ENCODE measurements around the gene KBTBD2.
"Not testable (repeated sequence)": the region's sequence is repeated elsewhere in the genome, so short reads cannot be mapped to it uniquely, and the experiment has no call there.

The KBTBD2 gene

DNA sequence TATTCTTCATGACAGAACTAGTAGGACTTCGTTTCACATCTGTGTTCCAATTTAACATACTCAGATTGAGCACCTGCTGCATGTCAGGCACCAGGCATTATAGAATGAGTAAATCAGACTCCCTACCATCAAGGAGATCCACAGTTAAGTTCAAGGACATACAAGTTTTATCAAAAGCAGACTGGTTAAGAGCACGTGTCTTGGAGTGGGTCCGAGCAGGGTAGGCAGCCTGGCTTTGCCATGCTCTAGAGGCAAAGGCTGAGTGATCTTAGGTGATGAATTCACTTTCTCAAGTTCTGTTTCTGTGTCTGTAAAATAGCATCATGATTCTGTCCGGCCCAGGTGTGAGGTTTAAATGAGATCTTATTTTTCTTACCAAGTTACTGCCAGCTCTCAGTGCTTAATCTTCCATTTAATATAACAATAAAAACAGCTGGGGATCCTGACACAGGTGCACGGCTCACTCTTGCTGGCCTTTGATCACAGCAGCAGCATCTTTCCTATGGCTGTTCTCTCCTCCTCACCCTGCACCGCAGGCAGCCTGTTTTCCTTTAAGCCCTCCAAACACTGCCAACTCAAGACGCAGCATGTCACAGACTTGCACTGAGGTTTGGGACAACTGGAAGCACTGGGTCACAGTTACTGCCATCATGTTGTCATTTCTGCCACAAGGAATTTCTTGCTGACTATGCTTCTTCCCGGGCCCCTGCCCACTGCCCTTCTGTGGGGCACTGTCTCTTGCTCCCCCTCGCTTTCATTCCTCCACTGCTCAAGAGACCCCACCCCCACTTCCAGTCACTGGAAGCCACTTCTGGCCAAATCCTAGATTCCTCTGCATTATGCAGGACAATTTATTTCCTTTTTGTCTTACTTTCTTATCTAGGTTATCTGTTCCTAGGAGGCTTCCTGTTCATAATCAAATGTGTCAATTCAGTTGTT is 35.5 kb downstream of the KBTBD2 start:
- DNase-seq (ENCODE audit: low spot score) = not testable (repeated sequence)

DNA sequence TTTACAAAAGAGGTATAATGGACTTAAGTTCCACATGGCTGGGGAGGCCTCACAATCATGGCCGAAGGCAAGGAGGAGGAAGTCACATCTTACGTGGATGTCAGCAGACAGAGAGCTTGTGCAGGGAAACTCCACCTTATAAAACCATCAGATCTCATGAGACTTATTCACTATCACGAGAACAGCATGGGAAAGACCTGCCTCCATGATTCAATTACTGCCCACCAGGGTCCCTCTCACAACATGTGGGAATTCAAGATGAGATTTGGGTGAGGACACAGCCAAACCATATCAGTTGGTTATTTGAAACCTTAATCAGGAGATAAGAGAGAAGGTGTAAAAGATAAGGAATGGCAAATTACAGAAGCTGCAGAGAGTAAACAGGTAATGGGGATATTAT is 40.9 kb downstream of the KBTBD2 start:
- not testable (repeated sequence) for DNase-seq (ENCODE audit: low spot score)

DNA sequence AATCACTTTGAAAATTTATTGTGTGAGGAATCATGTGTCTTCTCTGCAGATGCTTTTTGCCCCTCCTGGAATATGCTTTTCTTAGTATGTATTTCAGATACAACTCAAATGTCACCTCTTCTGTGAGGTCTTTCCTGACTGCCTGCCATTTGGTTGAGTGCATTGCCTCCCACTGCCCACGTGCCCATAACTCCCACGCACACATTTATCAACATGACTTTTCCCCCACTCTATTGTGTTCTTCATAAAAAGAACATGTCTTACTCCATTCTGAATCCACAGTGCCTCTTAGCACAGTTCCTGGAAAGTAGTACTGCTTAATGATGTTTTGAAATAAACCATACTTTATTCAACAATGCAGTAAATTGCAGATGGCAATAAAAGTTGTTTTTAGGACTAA is 42.9 kb downstream of the KBTBD2 start:
- not testable (repeated sequence) for DNase-seq (ENCODE audit: low spot score)

DNA sequence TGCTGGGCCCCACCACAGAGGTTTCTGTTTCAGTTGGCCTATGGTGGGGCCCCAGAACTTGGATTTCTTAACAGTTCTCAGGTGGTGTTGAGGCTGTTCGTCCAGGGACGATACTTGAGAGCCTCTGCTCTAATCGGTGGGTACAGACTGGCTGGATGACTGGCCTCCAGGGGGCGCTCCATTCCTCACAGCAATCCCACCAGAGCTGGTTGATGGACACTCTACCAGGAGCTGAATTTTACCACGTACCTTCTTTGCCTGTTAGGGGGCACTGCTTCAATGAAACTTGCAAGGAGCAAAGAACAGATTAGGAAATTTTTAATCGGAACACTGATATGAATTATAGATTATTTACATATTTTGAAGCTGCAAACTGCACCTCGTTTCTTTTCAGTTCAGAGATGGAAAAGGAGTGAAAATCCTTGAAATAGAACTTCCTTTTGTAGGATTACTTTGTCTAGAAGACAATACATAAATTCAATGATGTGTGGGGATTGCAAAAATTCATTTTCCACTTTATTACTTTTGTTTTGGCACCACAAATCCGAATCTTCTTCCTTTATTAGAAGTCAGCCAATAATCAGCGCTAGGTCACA is 44.8 kb downstream of the KBTBD2 start:
- DNase-seq (ENCODE audit: low spot score) = peak; percentile 94

DNA sequence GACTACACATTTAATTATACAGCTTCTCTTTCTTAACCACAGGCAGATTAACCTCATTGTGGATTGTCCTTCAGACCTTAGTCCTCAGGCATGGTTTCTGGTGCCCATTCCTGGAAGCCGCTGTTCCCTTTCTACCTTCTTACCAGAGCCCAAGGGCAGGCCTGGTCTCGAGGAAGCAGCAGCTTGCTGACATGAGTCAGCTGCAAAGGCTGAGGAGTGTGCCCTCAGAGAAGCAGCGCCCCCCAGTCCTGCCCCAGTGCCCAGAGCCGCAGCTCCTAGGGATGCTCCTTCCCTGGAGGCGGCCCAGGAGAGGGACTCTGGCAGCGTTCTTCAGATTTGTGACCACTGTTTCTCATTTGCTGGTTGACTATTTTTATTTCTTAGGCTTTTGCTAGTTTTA is 46.8 kb downstream of the KBTBD2 start:
- DNase-seq (ENCODE audit: low spot score) = not testable (repeated sequence)

DNA sequence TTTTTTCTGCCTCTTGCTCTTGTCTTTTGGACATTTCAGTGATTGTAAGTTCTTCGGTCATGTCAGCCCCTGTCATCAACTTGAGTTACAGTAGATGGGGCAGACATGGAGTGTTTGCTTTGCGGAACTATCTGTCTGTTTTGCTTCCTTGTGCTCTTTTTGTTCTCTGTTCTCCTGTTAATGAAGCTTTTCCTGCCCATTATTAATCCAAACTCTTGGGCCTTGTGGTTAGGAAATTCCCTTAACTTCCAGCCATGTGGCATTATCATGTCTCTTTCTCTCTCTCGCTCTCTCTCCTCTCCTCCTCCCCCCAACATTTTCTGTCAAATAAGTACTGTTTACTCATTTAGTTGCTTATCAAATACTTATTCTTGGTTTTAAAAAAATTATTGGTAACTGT is 47.8 kb downstream of the KBTBD2 start:
- not testable (repeated sequence) for DNase-seq (ENCODE audit: low spot score)

DNA sequence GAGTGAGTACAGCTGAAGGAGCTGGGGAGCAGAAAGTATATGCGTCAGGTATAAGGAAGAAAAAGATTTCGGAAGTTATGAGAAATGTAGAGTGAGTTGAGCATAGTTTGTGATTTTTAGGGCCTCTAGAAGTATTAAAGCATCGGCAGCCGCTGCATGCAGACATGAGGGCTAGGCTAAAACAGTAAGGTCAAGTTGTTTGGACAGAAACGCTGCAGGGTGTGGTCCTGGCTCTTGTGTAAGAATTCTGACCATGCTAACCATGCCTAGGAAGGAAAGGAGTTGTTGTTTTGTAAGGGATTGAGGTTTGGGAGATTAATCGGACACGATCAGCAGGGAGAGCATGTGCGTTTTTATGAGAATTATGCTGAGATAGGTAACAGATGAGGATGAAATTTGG is 51.7 kb downstream of the KBTBD2 start:
- DNase-seq (ENCODE audit: low spot score) = not testable (repeated sequence)

DNA sequence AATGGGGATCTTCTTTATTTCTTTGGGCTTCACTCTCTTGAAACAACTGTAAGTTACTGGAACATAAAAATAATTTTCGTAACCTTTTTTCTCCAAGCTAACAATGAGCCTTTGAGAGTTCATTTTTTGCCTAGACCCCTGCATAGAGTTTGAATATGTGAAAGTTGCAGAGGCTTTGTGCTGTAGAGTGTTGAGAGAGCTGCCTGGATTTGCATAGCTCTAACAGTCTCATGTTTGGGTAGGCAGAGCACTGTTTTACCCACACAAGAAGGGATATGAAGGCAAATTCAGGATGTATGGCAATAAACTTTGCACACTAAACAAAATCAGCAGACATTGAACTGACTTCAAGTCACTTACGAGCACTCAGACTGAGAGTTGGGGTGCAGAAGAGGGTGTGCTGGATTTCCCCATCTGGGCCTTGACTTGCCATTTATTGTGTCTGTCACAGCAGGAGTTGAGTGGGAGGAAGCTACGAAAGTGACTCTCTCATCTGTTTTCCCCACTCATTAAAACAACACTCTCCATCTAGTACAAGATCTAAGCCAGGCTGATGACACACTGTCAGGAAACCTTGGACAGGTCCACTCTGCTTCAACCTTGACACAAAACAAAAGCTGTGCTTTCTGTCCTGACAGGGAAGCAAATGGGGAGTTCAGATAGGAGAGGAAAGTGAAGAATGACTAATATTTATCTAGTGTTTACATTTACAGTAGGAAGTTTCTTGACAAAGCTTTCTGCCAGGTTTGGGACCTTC is 62.4 kb downstream of the KBTBD2 start:
- not testable (repeated sequence) for DNase-seq (ENCODE audit: low spot score)

All from CD4-positive, alpha-beta T cell treated with Interleukin-2 at 100 ng/mL for 4 hours (primary cell).